Panc1 (cell line): Measurements from ENCODE around the gene HSPA12A. TPM values are rescaled to one million over a fixed set of nuclear protein-coding genes. Genes with fewer than 3 reads are reported as not detected.

ENCODE experiments used
- ATAC-seq: fragments of 200-7000 bp; cut with Tn5 transposase; 2 replicates; pipeline ENCODE4 v1.9.1; 2020; ENCODE audit warnings: mild to moderate bottlenecking, moderate library complexity
- BruUV-seq: library from RNA; stranded (reverse); fragments of 400-500 nt; replicated peaks from 2 replicates; lab custom pipeline; 2021; lab: Mats Ljungman, UMichigan
- CTCF ChIA-PET: fragments of 300-600 bp; sonication (Branson Sonifier 250); formaldehyde crosslinking; loops from one replicate; lab custom pipeline; 2022; ENCODE audit warnings: antibody characterized with exemption; lab: Charles Lee
- POLR2A ChIA-PET: fragments of 300-600 bp; sonication (Branson Sonifier 250); formaldehyde crosslinking; loops from one replicate; lab custom pipeline; 2022; ENCODE audit warnings: antibody characterized with exemption; lab: Charles Lee
- DNase-seq: peaks from one replicate; pipeline ENCODE4 v3.0.0-alpha.2; 2010; ENCODE audit warnings: low read depth, low spot score
- H3K27ac ChIP-seq: 2 replicates; pipeline ENCODE4 v1.5.1; 2011; ENCODE audit warnings: mild to moderate bottlenecking, low read length, inconsistent platforms
- H3K27me3 ChIP-seq: fragments of 200-500 bp; sonication (Bioruptor generic); 2 replicates; pipeline ENCODE4 v1.6.0; 2014; ENCODE audit warnings: low read length, inconsistent platforms; ENCODE audit not compliant: control insufficient read depth, insufficient read depth
- H3K36me3 ChIP-seq: fragments of 200-500 bp; sonication (Bioruptor generic); 2 replicates; pipeline ENCODE4 v1.5.1; 2014; ENCODE audit warnings: inconsistent platforms, mild to moderate bottlenecking, low read length, moderate library complexity; ENCODE audit not compliant: control insufficient read depth, insufficient read depth
- H3K4me1 ChIP-seq: 2 replicates; pipeline ENCODE4 v1.5.1; 2011; ENCODE audit warnings: inconsistent platforms, mild to moderate bottlenecking, low read length, moderate library complexity; ENCODE audit not compliant: control insufficient read depth, insufficient read depth
- H3K4me3 ChIP-seq, 2 experiments: 2 replicates each; pipeline ENCODE4 v1.5.1; 2011 to 2012; ENCODE audit warnings: low read depth in 2 of 2, low read length in 2 of 2, mild to moderate bottlenecking in 2 of 2, inconsistent platforms in 1 of 2, moderate library complexity in 1 of 2
- H3K9me3 ChIP-seq: fragments of 200-500 bp; sonication (Bioruptor generic); 2 replicates; pipeline ENCODE4 v1.5.1; 2014; ENCODE audit warnings: low read depth, mild to moderate bottlenecking, inconsistent platforms, low read length, moderate library complexity; ENCODE audit not compliant: control insufficient read depth, insufficient read depth
- CTCF ChIP-seq: fragments of 450-650 bp; IDR thresholded peaks from 2 replicates; pipeline ENCODE4 v1.5.1; 2017; ENCODE audit warnings: mild to moderate bottlenecking
- POLR2AphosphoS5 ChIP-seq: IDR thresholded peaks from 2 replicates; pipeline ENCODE4 v1.6.1; 2012; ENCODE audit warnings: mild to moderate bottlenecking, low read depth, low read length, moderate library complexity
- REST ChIP-seq, 2 experiments: IDR thresholded peaks; 2 replicates each; pipeline ENCODE4 v1.6.1; 2011 to 2012; ENCODE audit warnings: low read depth in 2 of 2, control low read depth in 1 of 2, low read length in 1 of 2, mild to moderate bottlenecking in 1 of 2, moderate library complexity in 1 of 2; ENCODE audit not compliant: insufficient read depth in 1 of 2
- SIN3A ChIP-seq: IDR thresholded peaks from 2 replicates; pipeline ENCODE4 v1.6.1; 2012; ENCODE audit warnings: low read depth, mild to moderate bottlenecking, low read length, moderate library complexity, borderline replicate concordance; ENCODE audit not compliant: insufficient read depth
- TCF7L2 ChIP-seq: IDR thresholded peaks from 2 replicates; pipeline ENCODE4 v1.6.1; 2011; ENCODE audit warnings: mild to moderate bottlenecking, low read depth, low read length, inconsistent platforms
- in situ Hi-C: cut with HindIII; loops from 2 replicates; pipeline ENCODE4 v1.10.0; 2016; ENCODE audit warnings: low sequenced_read_pairs, low pct_unique_long_range_greater_than_20kb
- intact Hi-C: fragments of 100-400 bp; cut with micrococcal nuclease; formaldehyde crosslinking; loops from one replicate; pipeline ENCODE4 v1.10.0; 2022; ENCODE audit not compliant: unreplicated experiment
- total RNA-seq: library from RNA; stranded (reverse); gene quantifications from one replicate; pipeline ENCODE4 v1.2.1, GENCODE V29; 2021; ENCODE audit not compliant: unreplicated experiment

The HSPA12A gene
- total RNA-seq, 1 experiment from 2014 or later: 7.7 TPM

GRCh38 chr10:116737627-116738327, 4.6 kb downstream of the HSPA12A start:
- ATAC-seq: no peak
- H3K9me3 ChIP-seq: no peaks in the 10 kb centered on the region
- intact Hi-C loops: no loop called here
- no peak overlapping the region for H3K27ac ChIP-seq
- TF ChIP-seq POLR2AphosphoS5 (no peak), SIN3A (no peak), CTCF (no peak; the same call in 1 of the 2 replicates), TCF7L2 (no peak), REST (IDR thresholded peaks at IDR 0.05; ENCODE audit: insufficient read depth in 1 of 2, low read depth in 2 of 2, low read length in 1 of 2) (no peak)
- no TSS peak for BruUV-seq
- H3K4me1 ChIP-seq: no peaks in the 10 kb centered on the region
- no peaks in the 10 kb centered on the region for H3K27me3 ChIP-seq
- no peaks in the 10 kb centered on the region; the same call in 1 of the 2 replicates for H3K36me3 ChIP-seq
- CTCF ChIA-PET: no interaction called here
- no peak for DNase-seq
- no peak overlapping the region for H3K4me3 ChIP-seq
- POLR2A ChIA-PET: no interaction called here
- in situ Hi-C loops: no loop called here

- Histone ChIP-seq H3K4me1 (no peaks in the 10 kb centered on the region), H3K27me3 (no peaks in the 10 kb centered on the region), H3K4me3 (no peak overlapping the region), H3K36me3 (no peaks in the 10 kb centered on the region), H3K9me3 (no peaks in the 10 kb centered on the region), H3K27ac (no peak overlapping the region)
- ATAC-seq (no peak), DNase-seq (no peak)
- POLR2A ChIA-PET: no interaction called here
- in situ Hi-C loops: no loop called here
- no peak for TF ChIP-seq POLR2AphosphoS5
- CTCF ChIA-PET: no interaction called here
- intact Hi-C loops: no loop called here
- no TSS peak for BruUV-seq
Observed at GRCh38 chr10:116733566-116733965, 8.8 kb downstream of the HSPA12A start.

- BruUV-seq: no TSS peak
- H3K36me3 ChIP-seq: no peaks in the 10 kb centered on the region
- in situ Hi-C loops: no loop called here
- no peaks in the 10 kb centered on the region for H3K9me3 ChIP-seq
- DNase-seq: no peak
- no peaks in the 10 kb centered on the region for H3K27me3 ChIP-seq
- no peak for TF ChIP-seq TCF7L2
- TF ChIP-seq REST (IDR thresholded peaks at IDR 0.05; ENCODE audit: insufficient read depth in 1 of 2, low read depth in 2 of 2, low read length in 1 of 2): no peak
- TF ChIP-seq POLR2AphosphoS5: no peak
- TF ChIP-seq CTCF: no peak
- TF ChIP-seq SIN3A: no peak
- intact Hi-C loops: no loop called here
- ChIA-PET POLR2A (no interaction called here), CTCF (interaction anchor here (0.6 kb wide), 1 partner anchor 10 kb away, joined by 3 read pairs; the partner anchor contains the start of gene HSPA12A)
- no peaks in the 10 kb centered on the region for H3K4me1 ChIP-seq
- no peak overlapping the region for H3K27ac ChIP-seq
- ATAC-seq: no peak
- no peak overlapping the region for H3K4me3 ChIP-seq
Observed at GRCh38 chr10:116732573-116732972, 9.8 kb downstream of the HSPA12A start.
